Testis (tissue), 3 donors: Measurements from ENCODE around the gene H1-8. TPM values are rescaled to one million over a fixed set of nuclear protein-coding genes. Genes with fewer than 3 reads are reported as not detected.
A peak's percentile ranks its signal among the peaks of the same experiment; 100 is the strongest.

Experiments used
- DNase-seq: peaks from one replicate; pipeline ENCODE4 v3.0.0-alpha.2; 2019
- H3K27ac ChIP-seq, 2 donors: fragments of 200-600 bp; sonication (generic); one replicate each; pipeline ENCODE4 v1.5.1; 2019
- H3K27me3 ChIP-seq: fragments of 200-600 bp; sonication (generic); one replicate; pipeline ENCODE4 v1.5.1; 2019
- H3K36me3 ChIP-seq: fragments of 200-600 bp; sonication (generic); one replicate; pipeline ENCODE4 v1.5.1; 2017; ENCODE audit warnings: low read depth; ENCODE audit errors: missing control alignments
- H3K4me1 ChIP-seq: fragments of 200-600 bp; sonication (generic); one replicate; pipeline ENCODE4 v1.5.1; 2019
- H3K4me3 ChIP-seq, 2 donors: fragments of 200-600 bp; sonication (generic); one replicate each; pipeline ENCODE4 v1.5.1; 2017 to 2019
- H3K9me3 ChIP-seq: fragments of 200-600 bp; sonication (generic); one replicate; pipeline ENCODE4 v1.5.1; 2017
- CTCF ChIP-seq, 3 experiments: fragments of 450-650 bp in 2 of 3; fragments of 200-600 bp in 1 of 3; sonication (generic) in 1 of 3; IDR thresholded peaks; one replicate each; pipeline ENCODE4 v1.5.1; 2016 to 2019; ENCODE audit warnings: antibody characterized with exemption in 3 of 3, mild to moderate bottlenecking in 2 of 3, moderate library complexity in 1 of 3
- POLR2A ChIP-seq: fragments of 450-650 bp; IDR thresholded peaks from one replicate; pipeline ENCODE4 v1.6.1; 2017; ENCODE audit warnings: antibody characterized with exemption, mild to moderate bottlenecking, moderate library complexity
- WGBS, 2 donors: methylation state at CpG; one replicate each; pipeline ENCODE4 v1.1.5; 2018; 5-methylcytosine and 5-hydroxymethylcytosine counted together
- intact Hi-C: fragments of 100-400 bp; cut with DNase I; formaldehyde crosslinking; loops from one replicate; pipeline ENCODE4 v1.15.1; 2023; ENCODE audit warnings: low total_unique reads
- polyA plus RNA-seq: library from polyadenylated mRNA; stranded (reverse); fragments of 350-450 nt; fragmentation: Illumina TruSeq; extraction: RNeasy Lipid Tissue Mini Kit (QIAGEN cat#74804); gene quantifications from one replicate; pipeline ENCODE4 v1.2.3, GENCODE V29; 2014; ENCODE audit warnings: low read depth, low replicate concordance; ENCODE audit not compliant: insufficient read depth
- total RNA-seq, 2 donors: library from RNA; depleted of rRNA; stranded (reverse); fragments of >200 nt; gene quantifications; one replicate each; pipeline ENCODE4 v1.2.3, GENCODE V29; 2016

Gene H1-8
- total and polyA plus RNA-seq, 3 donors from 2014 or later = 4.2 to 8.6 (median 4.8) TPM

DNA sequence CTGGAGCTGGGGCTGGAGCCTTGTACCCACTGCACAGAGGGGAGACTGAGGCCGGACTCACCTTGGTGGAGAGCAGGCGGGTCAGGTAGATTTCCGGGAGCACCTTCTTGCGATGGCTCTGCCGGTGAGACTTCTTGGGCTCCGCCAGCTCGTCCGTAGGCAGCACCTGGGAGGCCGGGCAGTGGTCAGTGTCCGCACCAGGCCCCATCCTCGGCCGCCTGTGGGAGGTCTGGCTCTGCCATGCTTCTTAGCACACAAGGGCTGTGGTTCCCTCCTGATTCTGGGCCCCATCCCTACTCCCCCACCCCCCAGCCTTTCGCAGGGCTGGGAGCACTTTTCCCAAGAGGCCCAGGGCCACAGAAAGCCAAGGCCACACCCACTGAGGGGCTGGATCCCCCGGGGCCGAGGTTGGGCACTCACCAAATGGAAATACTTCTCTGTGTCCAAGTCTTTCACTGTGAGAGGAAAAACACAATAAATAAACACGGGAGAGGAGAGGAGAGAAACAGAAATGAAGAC, 17.4 kb downstream of the H1-8 start:
- Histone ChIP-seq H3K27me3 (no peaks in the 10 kb centered on the region), H3K4me1 (peaks cover 64% of the 10 kb centered on the region), H3K4me3 (no peak overlapping the region), H3K27ac (peak overlapping the region; percentile 79 to 87), H3K36me3 (no peaks in the 10 kb centered on the region), H3K9me3 (no peaks in the 10 kb centered on the region)
- peak; percentile 48 for DNase-seq
- intact Hi-C loops = no loop called here
- TF ChIP-seq POLR2A = no peak
- no peak for TF ChIP-seq CTCF (IDR thresholded peaks at IDR 0.05)
- 40 to 53% methylated on average over 7 to 16 of the region's 16 CpGs for WGBS, 2 donors

DNA sequence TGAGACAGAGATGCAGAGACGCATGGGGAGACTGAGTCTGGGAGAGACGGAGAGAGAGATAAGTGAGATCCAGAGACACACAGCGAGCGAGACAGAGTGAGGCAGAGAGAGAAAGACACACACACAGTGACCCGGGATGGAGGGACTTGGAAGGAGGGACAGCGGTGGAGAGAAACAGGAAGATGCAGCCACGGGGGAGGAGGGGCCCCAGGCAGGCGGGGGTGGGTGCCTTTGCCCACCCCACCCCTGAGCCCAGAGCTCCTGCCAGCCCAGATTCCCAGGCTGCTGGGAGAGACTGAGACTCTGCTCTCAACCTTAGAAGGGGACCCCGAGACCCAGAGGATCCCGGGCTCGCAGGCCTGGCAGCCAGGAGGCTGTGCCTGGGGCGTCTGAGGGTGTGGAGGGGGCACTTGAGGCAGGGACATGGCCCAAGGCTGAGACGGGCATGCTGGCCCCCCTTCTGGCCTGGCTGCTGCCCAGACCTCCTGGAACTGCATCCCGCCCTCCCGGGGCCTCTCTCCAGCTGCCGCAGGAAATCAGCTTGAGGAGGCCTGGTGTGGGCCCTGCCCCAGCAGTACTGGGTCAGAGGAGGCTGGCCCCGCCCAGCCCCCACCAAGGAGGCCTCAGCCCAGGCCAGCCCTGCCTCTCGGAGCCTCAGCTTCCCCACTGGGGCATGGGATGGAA, 18.1 kb downstream of the H1-8 start:
- Histone ChIP-seq H3K4me1 (peaks cover 59% of the 10 kb centered on the region), H3K36me3 (no peaks in the 10 kb centered on the region)
- intact Hi-C loops = no loop called here

GRCh38 chr3:129561619-129562248, 18.8 kb downstream of the H1-8 start:
- no peak overlapping the region for H3K4me3 ChIP-seq
- H3K36me3 ChIP-seq = no peaks in the 10 kb centered on the region
- intact Hi-C loops = no loop called here
- H3K27me3 ChIP-seq = no peaks in the 10 kb centered on the region
- H3K27ac ChIP-seq = peak overlapping the region; percentile 79 to 87
- peaks cover 60% of the 10 kb centered on the region for H3K4me1 ChIP-seq
- TF ChIP-seq CTCF (IDR thresholded peaks at IDR 0.05) = no peak
- TF ChIP-seq POLR2A = no peak
- H3K9me3 ChIP-seq = no peaks in the 10 kb centered on the region
- WGBS, 2 donors = 81 to 89% methylated on average over 11 to 18 of the region's 18 CpGs
- no peak for DNase-seq

More for the DNA sequence above, 18.1 kb downstream of the H1-8 start:
- Histone ChIP-seq H3K27ac (peak overlapping the region; percentile 79 to 87), H3K9me3 (no peaks in the 10 kb centered on the region), H3K4me3 (no peak overlapping the region), H3K27me3 (no peaks in the 10 kb centered on the region)
- 30 to 31% methylated on average over 11 to 18 of the region's 18 CpGs for WGBS, 2 donors
- TF ChIP-seq CTCF (IDR thresholded peaks at IDR 0.05) = no peak
- TF ChIP-seq POLR2A = no peak
- DNase-seq = peak; percentile 74

DNA sequence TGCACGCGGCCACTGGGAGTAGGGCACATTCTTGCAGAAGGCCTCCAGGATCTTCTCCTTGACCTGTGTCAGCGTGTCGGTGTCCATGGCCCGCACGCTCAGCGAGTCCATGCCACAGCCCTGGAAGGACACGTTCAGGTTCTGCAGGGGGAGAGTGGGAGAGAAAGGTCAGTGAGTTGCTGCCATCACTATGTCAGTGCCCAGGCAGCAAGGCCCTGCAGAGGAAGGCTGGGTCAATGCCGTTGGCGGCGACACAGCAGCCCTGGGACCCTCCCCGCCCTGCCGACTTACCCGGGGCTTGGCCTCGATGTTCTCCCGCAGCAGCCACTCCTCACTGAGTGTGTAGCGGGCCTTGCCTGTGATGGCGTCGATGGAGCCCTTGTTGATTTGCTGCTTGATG, 19.8 kb downstream of the H1-8 start:
- WGBS, 2 donors = 83 to 85% methylated on average over 8 to 19 of the region's 19 CpGs
- no peaks in the 10 kb centered on the region for H3K27me3 ChIP-seq
- no peak for DNase-seq
- no peak overlapping the region for H3K27ac ChIP-seq
- H3K36me3 ChIP-seq = no peaks in the 10 kb centered on the region
- peaks cover 65% of the 10 kb centered on the region for H3K4me1 ChIP-seq
- no peaks in the 10 kb centered on the region for H3K9me3 ChIP-seq
- intact Hi-C loops = no loop called here
- no peak for TF ChIP-seq POLR2A
- TF ChIP-seq CTCF (IDR thresholded peaks at IDR 0.05) = no peak
- no peak overlapping the region for H3K4me3 ChIP-seq
